GM19463 (cell line): ENCODE measurements around the gene ZNF582.
"Not testable (repeated sequence)": the region's sequence is repeated elsewhere in the genome, so short reads cannot be mapped to it uniquely, and the experiment has no call there.

Experiments
- ATAC-seq: cut with Tn5 transposase; IDR thresholded peaks from one replicate; pipeline ENCODE4 v1.9.1; 2021; ENCODE audit warnings: mild to moderate bottlenecking, moderate library complexity; ENCODE audit not compliant: unreplicated experiment

The ZNF582 gene

GRCh38 chr19:56355517-56355916 is 37.8 kb downstream of the ZNF582 start:
- no peak for ATAC-seq

DNA sequence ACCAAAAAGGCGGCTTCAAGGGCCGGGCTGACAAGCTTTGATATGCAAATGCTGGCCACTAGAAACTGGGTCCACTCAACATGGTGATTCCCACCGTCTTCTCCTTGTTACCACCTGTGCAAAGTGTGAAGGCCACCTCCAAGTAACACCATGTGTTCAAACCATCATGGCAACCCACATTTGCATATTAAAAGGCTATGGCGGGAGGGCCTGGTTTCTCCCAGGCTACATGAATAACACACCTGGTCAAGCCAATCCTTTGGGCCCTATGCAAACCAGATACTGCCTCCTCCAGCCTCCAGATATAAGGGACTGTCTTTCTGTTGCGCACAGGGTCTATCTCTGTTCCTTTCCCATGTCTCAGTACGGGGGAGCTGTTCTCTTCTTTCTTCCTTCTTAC is 42.1 kb downstream of the ZNF582 start:
- no peak for ATAC-seq

DNA sequence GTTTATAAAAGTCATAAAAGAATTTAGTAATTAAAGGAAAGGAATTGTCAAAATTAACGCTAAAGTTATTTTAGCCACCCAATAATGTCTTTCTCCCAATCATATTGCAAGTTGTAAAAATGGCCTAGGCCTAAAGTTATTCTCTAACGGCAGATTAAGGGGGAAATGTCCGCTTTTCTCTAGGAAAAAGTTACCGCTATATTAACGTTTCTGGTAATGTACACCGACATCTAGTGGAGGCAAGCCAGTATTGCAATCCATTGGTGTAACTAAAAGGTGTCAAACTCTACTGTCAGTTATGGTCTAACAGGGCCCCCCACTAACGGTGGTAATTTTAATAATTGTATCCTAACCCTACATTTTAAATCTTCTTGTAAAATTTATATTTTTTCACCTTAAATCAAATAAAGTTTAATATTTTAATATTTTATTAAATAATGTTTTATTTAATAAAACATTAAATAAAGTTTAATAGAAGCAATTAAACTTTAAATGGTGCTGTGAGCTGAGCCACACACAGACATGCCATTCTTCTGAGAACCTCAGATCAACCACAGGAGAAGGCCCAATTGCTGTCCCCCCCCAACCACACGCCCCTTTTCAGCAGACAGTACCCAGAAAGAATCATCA is 42.8 kb downstream of the ZNF582 start:
- no peak for ATAC-seq

GRCh38 chr19:56348289-56348877 is 45.0 kb downstream of the ZNF582 start:
- no peak for ATAC-seq

DNA sequence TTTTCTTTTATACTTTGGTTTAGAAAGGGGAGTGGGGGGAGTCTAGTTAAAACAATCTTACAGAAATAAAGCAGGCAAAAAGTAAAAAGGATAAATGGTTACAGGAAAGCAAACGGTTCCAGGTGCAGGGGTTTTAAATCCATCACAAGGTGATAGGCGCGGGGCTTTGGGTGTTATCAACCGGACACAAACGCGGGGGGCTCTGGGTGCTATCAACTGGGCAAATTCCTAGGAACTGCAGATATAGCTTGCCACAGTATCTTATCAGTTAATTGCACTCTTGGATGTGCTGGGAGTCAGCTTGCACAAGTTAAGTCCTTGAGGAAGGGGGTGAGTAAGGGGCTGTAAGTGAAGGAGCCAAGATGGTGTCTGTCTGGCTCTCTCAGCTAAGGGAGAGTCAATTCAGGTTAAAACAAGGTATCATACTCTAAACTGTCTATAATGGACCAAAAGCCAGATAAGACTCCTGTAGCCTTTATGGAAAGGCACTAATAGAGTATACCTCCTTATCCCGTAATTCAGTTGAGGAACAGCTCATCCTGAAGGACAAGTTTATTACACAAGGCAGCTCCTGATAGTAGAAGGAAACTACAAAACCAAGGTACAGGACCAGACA is 46.1 kb downstream of the ZNF582 start:
- no peak for ATAC-seq

DNA sequence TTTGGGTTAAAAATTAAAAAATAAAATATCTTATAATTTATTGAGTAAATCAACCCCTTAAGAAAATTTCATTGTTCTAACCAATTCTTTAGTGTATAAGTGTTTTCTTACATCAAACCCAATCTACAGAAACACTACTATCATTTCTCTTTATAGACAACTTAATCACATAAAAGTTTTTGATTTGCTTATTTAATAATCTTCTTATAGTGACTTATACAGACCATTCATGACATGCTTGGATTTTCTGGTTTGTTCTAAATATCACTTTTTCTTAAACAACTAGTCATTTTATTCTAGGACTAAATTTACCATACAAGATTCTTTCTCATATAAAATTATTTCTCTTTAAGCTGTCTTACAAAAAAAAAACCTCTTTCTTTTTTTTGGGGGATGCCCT is 51.4 kb downstream of the ZNF582 start:
- ATAC-seq, result no peak

- ATAC-seq, result not testable (repeated sequence)
Measured at GRCh38 chr19:56339031-56339430, 54.3 kb downstream of the ZNF582 start.

DNA sequence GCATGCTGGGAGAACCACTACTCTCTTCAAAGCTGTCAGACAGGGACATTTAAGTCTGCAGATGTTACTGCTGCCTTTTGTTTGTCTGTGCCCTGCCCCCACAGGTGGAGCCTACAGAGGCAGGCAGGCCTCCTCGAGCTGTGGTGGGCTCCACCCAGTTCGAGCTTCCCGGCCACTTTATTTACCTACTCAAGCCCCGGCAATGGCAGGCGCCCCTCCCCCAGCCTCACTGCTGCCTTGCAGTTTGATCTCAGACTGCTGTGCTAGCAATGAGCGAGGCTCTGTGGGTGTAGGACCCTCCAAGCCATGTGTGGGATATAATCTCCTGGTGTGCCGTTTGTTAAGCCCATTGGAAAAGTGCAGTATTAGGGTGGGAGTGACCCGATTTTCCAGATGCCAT is 56.3 kb downstream of the ZNF582 start:
- not testable (repeated sequence) for ATAC-seq

DNA sequence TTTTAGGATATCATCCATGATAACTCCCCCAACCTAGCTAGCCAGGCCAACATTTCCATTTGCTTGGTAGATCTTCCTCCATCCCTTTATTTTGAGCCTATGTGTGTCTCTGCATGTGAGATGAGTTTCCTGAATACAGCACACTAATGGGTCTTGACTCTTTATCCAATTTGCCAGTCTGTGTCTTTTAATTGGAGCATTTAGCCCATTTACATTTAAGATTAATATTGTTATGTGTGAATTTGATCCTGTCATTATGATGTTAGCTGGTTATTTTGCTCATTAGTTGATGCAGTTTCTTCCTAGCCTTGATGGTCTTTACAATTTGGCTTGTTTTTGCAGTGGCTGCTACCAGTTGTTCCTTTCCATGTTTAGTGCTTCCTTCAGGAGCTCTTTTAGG is 58.0 kb downstream of the ZNF582 start:
- not testable (repeated sequence) for ATAC-seq

- no peak for ATAC-seq
Measured at GRCh38 chr19:56333506-56333905, 59.8 kb downstream of the ZNF582 start.
